Measurements from ENCODE around the gene HBA2.
A peak's percentile ranks its signal among the peaks of the same experiment; 100 is the strongest.
"Not testable (repeated sequence)": the region's sequence is repeated elsewhere in the genome, so short reads cannot be mapped to it uniquely, and the experiment has no call there.

Gene HBA2

GRCh38 chr16:152141-153128 lies 20.2 kb upstream of the HBA2 start, which contains the start of gene HBZ:
Gene HBZ (plus strand): TSS chr16:152644. CDS start chr16:152910, 266 bp downstream.
- H3K36me3 Mint-ChIP-seq = no peaks in the 10 kb centered on the region
- H3K27ac Mint-ChIP-seq = no peak within 1 kb of the TSS
- H3K4me1 Mint-ChIP-seq = peaks cover 9% of the 10 kb centered on the region
- no peaks in the 10 kb centered on the region for H3K9me3 Mint-ChIP-seq
- H3K27me3 Mint-ChIP-seq = peaks cover 21% of the 10 kb centered on the region
- no peak within 1 kb of the TSS for H3K4me3 Mint-ChIP-seq

GRCh38 chr16:153129-153521 lies 19.6 kb upstream of the HBA2 start:
- H3K27me3 Mint-ChIP-seq = peaks cover 21% of the 10 kb centered on the region
- not testable (repeated sequence) for H3K4me1 Mint-ChIP-seq, H3K4me3 Mint-ChIP-seq, H3K36me3 Mint-ChIP-seq, H3K27ac Mint-ChIP-seq, H3K9me3 Mint-ChIP-seq

GRCh38 chr16:153550-154216 lies 19.0 kb upstream of the HBA2 start:
- not testable (repeated sequence) for H3K4me3 Mint-ChIP-seq, H3K27ac Mint-ChIP-seq, H3K36me3 Mint-ChIP-seq, H3K9me3 Mint-ChIP-seq, H3K4me1 Mint-ChIP-seq
- H3K27me3 Mint-ChIP-seq = peaks cover 23% of the 10 kb centered on the region

GRCh38 chr16:154217-155030 lies 18.3 kb upstream of the HBA2 start:
- Mint-ChIP-seq H3K9me3 (no peaks in the 10 kb centered on the region), H3K4me1 (peaks cover 9% of the 10 kb centered on the region), H3K27ac (peak overlapping the region; percentile 15), H3K36me3 (no peaks in the 10 kb centered on the region), H3K27me3 (peaks cover 26% of the 10 kb centered on the region), H3K4me3 (peak overlapping the region; percentile 77)

GRCh38 chr16:155031-155398 lies 17.7 kb upstream of the HBA2 start:
- no peak overlapping the region for H3K27ac Mint-ChIP-seq
- peak overlapping the region; percentile 77 for H3K4me3 Mint-ChIP-seq
- H3K4me1 Mint-ChIP-seq = peaks cover 9% of the 10 kb centered on the region
- H3K9me3 Mint-ChIP-seq = no peaks in the 10 kb centered on the region
- H3K36me3 Mint-ChIP-seq = no peaks in the 10 kb centered on the region
- H3K27me3 Mint-ChIP-seq = peaks cover 25% of the 10 kb centered on the region

GRCh38 chr16:159136-159849 lies 13.4 kb upstream of the HBA2 start:
- Mint-ChIP-seq H3K36me3 (no peaks in the 10 kb centered on the region), H3K27ac (no peak overlapping the region), H3K4me1 (peaks cover 6% of the 10 kb centered on the region), H3K9me3 (no peaks in the 10 kb centered on the region), H3K27me3 (peaks cover 21% of the 10 kb centered on the region), H3K4me3 (no peak overlapping the region)

- H3K27ac Mint-ChIP-seq, H3K4me1 Mint-ChIP-seq, H3K4me3 Mint-ChIP-seq, H3K9me3 Mint-ChIP-seq, H3K36me3 Mint-ChIP-seq: not testable (repeated sequence)
- peaks cover 16% of the 10 kb centered on the region for H3K27me3 Mint-ChIP-seq
Measured at GRCh38 chr16:160242-160641, 12.4 kb upstream of the HBA2 start.

- Mint-ChIP-seq H3K4me1 (no peaks in the 10 kb centered on the region), H3K4me3 (no peak overlapping the region), H3K27me3 (peaks cover 13% of the 10 kb centered on the region), H3K9me3 (no peaks in the 10 kb centered on the region), H3K27ac (no peak overlapping the region), H3K36me3 (no peaks in the 10 kb centered on the region)
Measured at GRCh38 chr16:160691-161190, 11.9 kb upstream of the HBA2 start.

- H3K4me3 Mint-ChIP-seq = no peak overlapping the region
- peaks cover 5% of the 10 kb centered on the region for H3K4me1 Mint-ChIP-seq
- H3K36me3 Mint-ChIP-seq = no peaks in the 10 kb centered on the region
- no peak overlapping the region for H3K27ac Mint-ChIP-seq
- no peaks in the 10 kb centered on the region for H3K9me3 Mint-ChIP-seq
- H3K27me3 Mint-ChIP-seq = peaks cover 15% of the 10 kb centered on the region
Measured at GRCh38 chr16:162271-162991, 10.2 kb upstream of the HBA2 start.

GRCh38 chr16:163139-163538 lies 9.5 kb upstream of the HBA2 start:
- H3K36me3 Mint-ChIP-seq, H3K27ac Mint-ChIP-seq, H3K4me1 Mint-ChIP-seq, H3K4me3 Mint-ChIP-seq, H3K9me3 Mint-ChIP-seq: not testable (repeated sequence)
- H3K27me3 Mint-ChIP-seq = peaks cover 17% of the 10 kb centered on the region

GRCh38 chr16:163696-164095 lies 9.0 kb upstream of the HBA2 start:
- not testable (repeated sequence) for H3K9me3 Mint-ChIP-seq, H3K36me3 Mint-ChIP-seq, H3K4me1 Mint-ChIP-seq, H3K27ac Mint-ChIP-seq
- Mint-ChIP-seq H3K27me3 (peaks cover 19% of the 10 kb centered on the region), H3K4me3 (peak overlapping the region; percentile 55)

GRCh38 chr16:164134-164823 lies 8.4 kb upstream of the HBA2 start:
- not testable (repeated sequence) for H3K9me3 Mint-ChIP-seq, H3K27ac Mint-ChIP-seq, H3K36me3 Mint-ChIP-seq, H3K4me1 Mint-ChIP-seq, H3K4me3 Mint-ChIP-seq
- H3K27me3 Mint-ChIP-seq = peaks cover 19% of the 10 kb centered on the region

GRCh38 chr16:164827-165538 lies 7.7 kb upstream of the HBA2 start:
- Mint-ChIP-seq H3K27ac (no peak overlapping the region), H3K4me3 (peak overlapping the region; percentile 39), H3K36me3 (no peaks in the 10 kb centered on the region), H3K4me1 (peaks cover 5% of the 10 kb centered on the region), H3K27me3 (peaks cover 18% of the 10 kb centered on the region), H3K9me3 (no peaks in the 10 kb centered on the region)

Data from activated naive CD4-positive, alpha-beta T cell treated with anti-CD3 and anti-CD28 coated beads, Interleukin-2, amount 50 U/mL, for 24 hours (primary cell).